Glutamatergic neuron (in vitro differentiated cells): Measurements from ENCODE around the gene APEX2. TPM values are rescaled to one million over a fixed set of nuclear protein-coding genes. Genes with fewer than 3 reads are reported as not detected.

Experiments
- DNase-seq: peaks from one replicate; pipeline ENCODE4 v3.0.0; 2022
- H3K27ac Mint-ChIP-seq: one replicate; pipeline ENCODE4 v1.8.0; 2020; ENCODE audit warnings: mild to moderate bottlenecking, mixed read lengths, inconsistent platforms; ENCODE audit not compliant: unreplicated experiment
- H3K27me3 Mint-ChIP-seq: one replicate; pipeline ENCODE4 v1.8.0; 2020; ENCODE audit warnings: mild to moderate bottlenecking, moderate library complexity, mixed read lengths, inconsistent platforms; ENCODE audit not compliant: unreplicated experiment
- H3K36me3 Mint-ChIP-seq: one replicate; pipeline ENCODE4 v1.8.0; 2020; ENCODE audit warnings: mild to moderate bottlenecking, mixed read lengths, inconsistent platforms; ENCODE audit not compliant: unreplicated experiment
- H3K4me1 Mint-ChIP-seq: one replicate; pipeline ENCODE4 v1.8.0; 2020; ENCODE audit warnings: mild to moderate bottlenecking, low read depth, mixed read lengths, inconsistent platforms; ENCODE audit not compliant: unreplicated experiment
- H3K4me3 Mint-ChIP-seq: one replicate; pipeline ENCODE4 v1.8.0; 2020; ENCODE audit warnings: mild to moderate bottlenecking, mixed read lengths, inconsistent platforms; ENCODE audit not compliant: unreplicated experiment
- H3K9me3 Mint-ChIP-seq: one replicate; pipeline ENCODE4 v1.8.0; 2020; ENCODE audit warnings: mild to moderate bottlenecking, moderate library complexity, mixed read lengths, inconsistent platforms; ENCODE audit not compliant: unreplicated experiment
- long read RNA-seq: library from polyadenylated mRNA; unstranded; transcript quantifications from one replicate; pipeline ENCODE4 v2.0.0, GENCODE V29; 2020; ENCODE audit not compliant: unreplicated experiment
- total RNA-seq: library from RNA; stranded (reverse); fragmentation: NEBNext Ultra II Directional; extraction: Animal tissue kit (Norgen Biotek cat#: 25700); gene quantifications from one replicate; pipeline ENCODE4 v1.2.1, GENCODE V29; 2021; ENCODE audit not compliant: unreplicated experiment
- TF ChIP-seq, protein P1 (sequence below): fragments of 200-600 bp; sonication (generic); IDR thresholded peaks from one replicate; pipeline ENCODE4 v1.5.0; 2021; ENCODE audit not compliant: partially characterized antibody, unreplicated experiment

The APEX2 gene, protein sequence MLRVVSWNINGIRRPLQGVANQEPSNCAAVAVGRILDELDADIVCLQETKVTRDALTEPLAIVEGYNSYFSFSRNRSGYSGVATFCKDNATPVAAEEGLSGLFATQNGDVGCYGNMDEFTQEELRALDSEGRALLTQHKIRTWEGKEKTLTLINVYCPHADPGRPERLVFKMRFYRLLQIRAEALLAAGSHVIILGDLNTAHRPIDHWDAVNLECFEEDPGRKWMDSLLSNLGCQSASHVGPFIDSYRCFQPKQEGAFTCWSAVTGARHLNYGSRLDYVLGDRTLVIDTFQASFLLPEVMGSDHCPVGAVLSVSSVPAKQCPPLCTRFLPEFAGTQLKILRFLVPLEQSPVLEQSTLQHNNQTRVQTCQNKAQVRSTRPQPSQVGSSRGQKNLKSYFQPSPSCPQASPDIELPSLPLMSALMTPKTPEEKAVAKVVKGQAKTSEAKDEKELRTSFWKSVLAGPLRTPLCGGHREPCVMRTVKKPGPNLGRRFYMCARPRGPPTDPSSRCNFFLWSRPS
- 6.2 TPM for total RNA-seq
- long read RNA-seq, transcript APEX2-201 (6 exons, 3,245 nt): major isoform, 5 of 5 reads
- long read RNA-seq, partial matches to known transcripts: 0 of 5 reads
- long read RNA-seq, other reads (novel, unspliced or antisense): 0 of 5 reads

DNA sequence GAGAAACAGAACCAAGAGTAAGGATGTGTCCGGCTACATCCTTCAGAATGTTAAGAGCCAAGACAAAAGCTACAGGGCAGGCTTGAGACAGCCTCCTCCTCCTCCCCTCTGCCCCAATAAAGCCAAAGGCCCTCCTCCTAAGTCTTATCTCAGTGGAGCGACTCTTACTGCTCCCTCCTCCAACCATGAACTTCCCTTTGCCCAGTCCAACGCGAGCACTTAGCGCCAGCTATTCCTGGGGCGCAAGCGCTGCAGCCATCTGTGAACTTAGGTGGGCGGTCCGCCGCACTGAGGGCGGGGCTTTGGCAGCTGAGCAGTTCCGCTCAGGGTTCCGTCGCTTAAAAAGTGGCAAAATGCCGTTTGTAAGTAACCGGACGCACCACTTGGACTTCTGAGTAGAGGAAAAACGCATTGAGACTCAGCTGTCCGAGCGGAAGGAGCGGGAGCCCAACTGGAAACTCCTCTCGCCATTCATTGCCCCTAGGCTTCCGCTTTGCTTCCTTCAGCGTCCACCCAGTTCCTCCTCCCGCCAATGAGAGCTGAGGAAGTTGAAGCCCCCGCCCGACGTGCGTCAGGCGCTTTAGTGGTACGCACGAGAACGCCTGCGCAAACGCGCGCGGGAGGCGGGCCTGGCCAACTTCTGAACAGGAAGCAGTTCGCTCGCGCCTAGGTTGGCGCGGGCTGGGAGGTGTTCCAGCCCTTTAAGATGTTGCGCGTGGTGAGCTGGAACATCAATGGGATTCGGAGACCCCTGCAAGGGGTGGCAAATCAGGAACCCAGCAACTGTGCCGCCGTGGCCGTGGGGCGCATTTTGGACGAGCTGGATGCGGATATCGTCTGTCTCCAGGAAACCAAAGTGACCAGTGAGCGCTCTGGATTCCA lies at the start of gene APEX2:
APEX2 (plus strand) TSS at position 647 of the 882 bp plus-strand sequence; CDS start at position 707, 60 bp downstream.
- Mint-ChIP-seq H3K27ac (peak within 1 kb of the TSS; percentile 94), H3K4me3 (peak within 1 kb of the TSS; percentile 93), H3K9me3 (peaks cover 4% of the 10 kb centered on the region), H3K36me3 (no peaks in the 10 kb centered on the region), H3K4me1 (peaks cover 5% of the 10 kb centered on the region), H3K27me3 (no peaks in the 10 kb centered on the region)
- DNase-seq: peak; percentile 83
- TF ChIP-seq, protein P1, sequence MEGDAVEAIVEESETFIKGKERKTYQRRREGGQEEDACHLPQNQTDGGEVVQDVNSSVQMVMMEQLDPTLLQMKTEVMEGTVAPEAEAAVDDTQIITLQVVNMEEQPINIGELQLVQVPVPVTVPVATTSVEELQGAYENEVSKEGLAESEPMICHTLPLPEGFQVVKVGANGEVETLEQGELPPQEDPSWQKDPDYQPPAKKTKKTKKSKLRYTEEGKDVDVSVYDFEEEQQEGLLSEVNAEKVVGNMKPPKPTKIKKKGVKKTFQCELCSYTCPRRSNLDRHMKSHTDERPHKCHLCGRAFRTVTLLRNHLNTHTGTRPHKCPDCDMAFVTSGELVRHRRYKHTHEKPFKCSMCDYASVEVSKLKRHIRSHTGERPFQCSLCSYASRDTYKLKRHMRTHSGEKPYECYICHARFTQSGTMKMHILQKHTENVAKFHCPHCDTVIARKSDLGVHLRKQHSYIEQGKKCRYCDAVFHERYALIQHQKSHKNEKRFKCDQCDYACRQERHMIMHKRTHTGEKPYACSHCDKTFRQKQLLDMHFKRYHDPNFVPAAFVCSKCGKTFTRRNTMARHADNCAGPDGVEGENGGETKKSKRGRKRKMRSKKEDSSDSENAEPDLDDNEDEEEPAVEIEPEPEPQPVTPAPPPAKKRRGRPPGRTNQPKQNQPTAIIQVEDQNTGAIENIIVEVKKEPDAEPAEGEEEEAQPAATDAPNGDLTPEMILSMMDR: no peak

DNA sequence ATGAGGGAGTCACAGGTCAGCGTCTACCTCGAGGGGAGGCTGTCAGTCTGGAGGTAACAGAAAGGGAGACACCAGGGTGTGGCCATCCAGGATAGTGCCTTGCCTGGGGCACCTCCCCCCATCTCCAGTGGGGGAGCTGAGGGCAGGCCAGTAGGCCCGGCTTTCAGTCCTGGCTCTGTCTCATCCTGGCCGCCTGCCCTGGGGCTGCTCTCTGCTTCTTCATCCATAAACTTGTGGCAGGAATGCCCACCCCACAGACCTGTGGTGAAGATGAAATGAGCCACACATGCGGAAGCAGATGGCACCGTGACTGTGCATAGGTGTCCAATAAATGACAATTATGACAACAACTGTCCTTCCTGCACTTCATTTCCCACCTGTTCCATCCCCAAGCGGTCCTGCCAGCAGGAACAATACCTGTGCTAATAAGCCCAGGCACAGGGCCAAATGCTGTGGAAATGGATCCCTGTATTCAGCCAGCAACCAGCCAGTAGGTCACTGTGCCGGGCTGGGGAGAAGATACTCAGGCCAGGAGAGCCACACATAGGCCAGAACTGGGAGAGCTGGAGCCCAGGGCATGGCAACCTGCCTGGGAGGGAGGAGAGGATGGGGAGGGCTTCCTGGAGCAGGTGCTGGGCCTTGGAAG lies 49.3 kb upstream of the APEX2 start:
- TF ChIP-seq, protein P1: no peak
- H3K36me3 Mint-ChIP-seq: no peaks in the 10 kb centered on the region
- H3K4me3 Mint-ChIP-seq: no peak overlapping the region
- no peak overlapping the region for H3K27ac Mint-ChIP-seq
- peaks cover 3% of the 10 kb centered on the region for H3K27me3 Mint-ChIP-seq
- no peaks in the 10 kb centered on the region for H3K9me3 Mint-ChIP-seq
- no peaks in the 10 kb centered on the region for H3K4me1 Mint-ChIP-seq
- DNase-seq: no peak

DNA sequence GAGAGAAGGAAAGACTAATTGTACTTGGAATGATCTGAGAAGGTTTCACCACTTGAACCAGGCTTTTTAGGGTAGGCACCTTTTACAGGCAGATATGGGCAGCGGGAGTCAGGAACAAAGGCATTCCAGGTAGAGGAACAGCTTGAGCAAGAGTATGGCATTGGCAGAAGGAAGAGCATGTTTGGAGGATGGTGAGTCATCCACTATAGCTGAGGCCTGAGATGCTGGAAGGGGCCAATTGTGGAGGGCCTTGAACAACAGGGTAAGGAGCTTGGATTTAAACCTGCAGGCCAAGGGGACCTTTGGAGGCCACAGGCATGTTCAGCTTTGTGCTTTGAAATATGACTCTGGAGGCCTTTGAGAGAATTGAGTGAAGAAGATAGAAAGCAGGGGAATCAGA lies 38.4 kb upstream of the APEX2 start:
- Mint-ChIP-seq H3K27me3 (no peaks in the 10 kb centered on the region), H3K27ac (no peak overlapping the region), H3K9me3 (peaks cover 1% of the 10 kb centered on the region), H3K4me1 (no peaks in the 10 kb centered on the region), H3K4me3 (no peak overlapping the region), H3K36me3 (no peaks in the 10 kb centered on the region)
- DNase-seq: no peak
- TF ChIP-seq, protein P1: no peak

DNA sequence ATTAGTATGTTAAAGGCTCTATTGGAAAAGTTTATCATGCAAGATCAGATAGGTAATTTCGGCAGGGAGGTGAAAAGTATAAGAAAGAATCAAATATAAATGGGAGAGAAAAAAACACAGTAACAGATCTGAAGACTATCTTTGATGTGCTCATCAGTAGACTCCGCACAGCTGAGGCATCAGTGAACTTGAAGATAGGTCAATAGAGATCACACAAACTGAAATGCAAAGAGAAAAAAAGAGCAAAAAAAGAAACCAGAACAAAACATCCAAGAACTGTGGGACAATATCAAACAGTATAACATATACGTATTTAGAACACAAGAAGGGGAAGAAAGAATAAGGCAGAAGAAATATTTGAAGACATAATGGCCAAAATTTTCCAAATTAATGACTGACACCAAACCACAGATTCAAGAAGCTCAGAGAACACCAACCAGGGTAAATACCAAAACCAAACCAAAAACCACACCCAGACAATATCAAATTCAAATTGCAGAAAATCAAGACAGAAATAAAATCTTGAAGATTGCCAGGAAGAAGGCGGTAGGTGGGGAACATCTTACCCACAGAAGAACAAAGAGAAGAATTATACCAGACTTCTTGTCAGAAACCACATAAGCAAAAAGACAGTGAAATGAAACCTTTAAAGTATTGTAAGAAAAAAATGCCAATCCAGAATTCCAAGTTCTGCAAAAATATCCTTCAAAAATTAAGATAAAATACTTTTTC lies 35.2 kb upstream of the APEX2 start:
- Mint-ChIP-seq H3K36me3 (no peaks in the 10 kb centered on the region), H3K4me1 (no peaks in the 10 kb centered on the region), H3K4me3 (no peak overlapping the region), H3K9me3 (no peaks in the 10 kb centered on the region), H3K27me3 (no peaks in the 10 kb centered on the region), H3K27ac (no peak overlapping the region)
- TF ChIP-seq, protein P1: no peak
- DNase-seq: no peak
